Stimulated activated CD4-positive, alpha-beta T cell treated with anti-CD3 and anti-CD28 coated beads, Interleukin-2, amount 100 ng/mL, for 4 hours (primary cell): ENCODE measurements around the gene SLC25A25.
"Not testable (repeated sequence)": the region's sequence is repeated elsewhere in the genome, so short reads cannot be mapped to it uniquely, and the experiment has no call there.

ENCODE experiments used
- DNase-seq: peaks from one replicate; pipeline ENCODE4 v3.0.0-alpha.2; 2020; ENCODE audit warnings: low read depth

The SLC25A25 gene

DNA sequence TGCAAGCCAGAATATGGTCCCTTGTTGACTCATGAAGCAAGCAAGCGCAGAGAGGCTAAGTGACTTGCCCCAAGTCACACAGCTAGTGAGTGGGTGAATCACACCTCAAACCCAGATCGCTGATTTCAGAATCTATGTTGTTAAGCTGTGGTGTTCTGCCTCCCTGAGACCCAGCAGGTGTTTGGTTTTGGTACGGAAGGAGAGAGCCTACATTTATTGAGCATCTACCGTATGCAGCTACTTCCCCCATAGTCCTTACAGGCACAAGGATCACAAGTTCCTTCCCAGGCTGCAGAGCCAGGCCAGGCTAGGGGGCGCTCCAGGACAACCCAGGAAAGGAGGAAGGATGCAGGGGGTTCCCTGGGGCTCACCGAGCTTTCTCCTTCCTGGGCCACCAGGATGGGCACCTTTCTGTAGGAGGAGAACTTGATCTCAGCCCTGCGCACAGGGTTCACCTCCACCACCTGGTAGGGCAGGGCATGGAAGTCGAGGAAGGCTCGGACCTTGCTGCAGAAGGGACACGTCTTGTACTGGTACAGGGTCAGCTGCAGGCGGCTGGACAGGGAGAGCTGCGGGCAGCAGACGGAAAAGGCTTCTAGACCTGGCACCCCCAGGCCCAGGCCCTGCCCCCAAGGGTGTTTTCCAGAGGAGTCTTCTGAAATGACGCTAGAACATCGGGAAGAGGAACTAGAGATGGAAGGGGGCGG, 57.0 kb downstream of the SLC25A25 start:
- DNase-seq, result no peak

DNA sequence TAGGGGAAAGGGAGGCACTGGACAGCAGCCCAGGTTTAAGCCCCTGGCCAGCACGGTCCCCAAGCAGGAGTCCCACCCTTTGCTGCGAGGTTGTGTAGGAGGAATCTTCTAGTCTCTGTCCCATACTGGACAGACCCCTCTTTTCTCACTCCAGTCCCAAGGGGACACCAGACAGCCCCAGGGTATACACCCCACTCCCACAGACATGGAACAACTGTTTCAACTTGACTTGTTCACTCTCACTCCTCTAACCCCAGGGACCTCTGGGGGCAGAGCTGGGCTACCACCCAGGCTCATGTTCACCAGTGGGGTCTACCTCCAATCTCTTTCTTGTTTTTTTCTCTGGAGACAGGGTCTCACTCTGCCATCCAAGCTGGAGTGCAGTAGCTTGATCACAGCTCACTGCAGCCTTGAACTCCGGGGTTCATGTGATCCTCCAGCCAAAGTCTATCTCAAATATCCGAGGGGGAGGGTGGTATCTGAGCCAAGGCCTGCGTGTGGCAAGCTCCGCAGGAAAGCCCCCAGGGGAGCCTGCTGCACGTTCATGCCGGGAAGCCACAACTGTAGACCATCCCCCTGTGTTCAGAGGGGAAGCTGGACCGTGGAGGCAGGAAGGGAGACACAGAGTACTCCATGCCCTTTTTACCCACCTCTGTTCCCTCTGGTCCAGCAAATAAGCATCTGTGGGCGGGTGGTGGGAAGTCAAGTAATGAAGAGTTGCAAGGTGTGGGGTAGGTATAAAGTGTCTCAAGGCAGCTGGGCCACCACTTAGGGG, 57.7 kb downstream of the SLC25A25 start:
- DNase-seq, result no peak

DNA sequence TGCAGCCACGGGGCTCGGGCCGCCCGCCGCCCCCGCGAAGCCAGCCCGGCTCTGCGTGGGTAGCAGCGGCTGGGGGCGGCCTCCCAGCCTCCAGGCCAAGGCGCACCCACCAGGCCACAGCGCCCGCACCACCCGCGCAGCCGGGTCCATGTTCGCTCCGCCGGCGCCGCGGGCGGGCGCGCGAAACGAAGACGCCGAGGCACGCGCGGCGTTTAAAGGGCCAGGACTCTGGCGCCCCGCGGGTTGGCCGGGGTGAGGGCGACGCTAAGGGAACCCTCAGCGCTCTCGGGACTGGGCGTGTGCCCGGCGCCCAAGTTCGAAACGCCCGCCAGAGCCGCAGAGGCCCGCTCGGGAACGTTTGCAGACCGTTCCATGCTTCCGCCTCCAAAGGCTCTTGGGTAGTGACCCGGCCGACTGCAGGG, 59.5 kb downstream of the SLC25A25 start, which contains the start of gene PTGES2:
PTGES2 (minus strand) TSS at position 162 of the 422 bp plus-strand sequence; CDS start at position 150, 12 bp downstream.
- peak; percentile 76 for DNase-seq

DNA sequence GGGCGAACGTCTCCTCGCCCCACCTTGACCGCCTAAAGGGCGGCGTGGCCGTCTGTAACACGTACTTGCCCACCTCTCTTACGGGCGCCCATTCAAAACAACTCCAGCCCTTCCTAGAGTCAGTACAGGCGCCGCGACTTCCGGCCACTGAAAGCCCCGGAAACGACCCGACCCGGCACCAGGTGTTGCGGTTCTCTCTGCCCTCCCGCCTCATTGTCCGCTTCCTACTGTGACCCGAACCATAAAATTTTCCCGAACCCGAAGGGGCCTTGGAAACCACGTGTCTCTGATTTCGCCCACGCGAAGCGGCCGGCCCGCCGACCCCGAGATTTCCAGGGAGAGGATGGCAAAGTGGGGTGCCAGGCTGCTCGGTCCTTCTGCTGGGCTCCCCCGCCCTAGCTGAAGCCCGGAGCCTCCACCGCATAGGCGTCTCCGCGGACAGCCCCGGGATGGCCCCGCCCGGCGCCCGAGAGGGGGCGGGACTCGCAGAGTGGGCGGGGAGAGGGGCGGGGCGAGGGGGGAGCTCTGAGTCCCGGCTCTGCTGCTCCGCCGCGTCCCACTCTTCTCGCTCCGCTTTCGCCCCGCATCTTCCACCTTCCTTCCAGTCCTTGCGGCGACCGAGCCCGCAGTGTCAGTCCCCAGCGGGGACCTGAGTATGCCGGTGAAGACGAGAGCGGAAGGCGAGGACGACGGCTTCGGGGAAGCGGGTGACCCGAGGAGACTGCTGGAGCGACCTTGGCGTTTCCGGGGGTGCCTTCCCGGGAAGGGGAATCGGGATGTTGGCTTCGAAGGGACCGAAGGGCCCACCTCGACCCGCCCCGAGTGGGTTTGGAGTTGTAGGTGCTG, 60.2 kb downstream of the SLC25A25 start:
- peak; percentile 76 for DNase-seq

DNA sequence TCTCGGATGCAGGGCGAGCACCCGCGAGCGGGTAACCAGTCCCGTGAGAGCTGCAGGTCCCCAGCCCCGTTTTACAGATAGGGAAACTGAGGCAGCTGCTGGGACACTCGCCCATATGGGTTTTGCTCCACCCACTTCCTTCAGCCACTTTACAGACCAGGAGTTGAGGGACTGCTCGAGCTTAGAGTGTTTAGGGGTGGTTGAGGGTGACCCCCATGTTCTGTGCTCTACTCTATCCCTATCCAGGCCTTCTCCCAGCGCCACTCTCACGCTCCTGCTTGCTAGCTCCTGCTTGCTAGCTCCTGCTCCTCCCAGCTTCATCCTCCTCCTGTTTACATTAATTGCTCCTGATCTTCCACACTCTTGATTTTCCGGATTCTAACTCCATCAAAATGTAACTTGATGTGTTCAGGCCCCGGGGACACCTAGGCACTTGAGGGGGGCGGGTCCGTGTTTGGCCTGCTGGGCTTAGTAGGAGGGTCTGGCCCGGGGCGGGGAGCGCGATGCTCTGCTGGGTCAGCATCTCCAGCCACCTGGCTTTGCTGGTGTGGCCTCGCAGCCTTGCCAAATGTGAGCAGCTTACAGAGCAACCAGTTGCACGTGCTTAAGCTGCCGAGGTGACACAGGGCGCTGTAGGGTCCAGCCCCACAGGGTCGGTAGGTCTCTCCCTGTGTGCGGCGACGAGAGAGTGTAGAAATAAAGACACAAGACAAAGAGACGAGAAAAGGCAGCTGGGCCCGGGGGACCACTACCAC, 61.0 kb downstream of the SLC25A25 start:
- DNase-seq, result no peak

DNA sequence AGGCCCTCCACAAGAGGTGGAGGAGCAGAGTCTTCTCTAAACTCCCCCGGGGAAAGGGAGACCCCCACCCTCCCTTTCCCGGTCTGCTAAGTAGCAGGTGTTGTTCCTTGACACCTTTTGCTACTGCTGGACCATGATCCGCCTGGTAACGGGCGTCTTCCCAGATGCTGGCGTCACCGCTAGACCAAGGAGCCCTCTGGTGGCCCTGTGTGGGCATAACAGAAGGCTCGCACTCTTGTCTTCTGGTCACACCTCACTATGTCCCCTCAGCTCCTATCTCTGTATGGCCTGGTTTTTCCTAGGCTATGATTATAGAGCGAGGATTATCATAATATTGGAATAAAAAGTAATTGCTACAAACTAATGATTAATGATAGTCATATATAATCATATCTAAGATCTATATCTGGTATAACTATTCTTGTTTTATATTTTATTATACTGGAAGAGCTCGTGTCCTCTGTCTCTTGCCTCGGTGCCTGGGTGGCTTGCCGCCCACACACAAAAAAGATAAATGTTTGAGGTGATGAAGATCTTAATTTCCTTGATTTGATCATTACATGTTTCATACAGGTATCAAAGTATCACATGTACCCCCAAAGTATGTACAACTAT, 62.1 kb downstream of the SLC25A25 start:
- peak; percentile 30 for DNase-seq

DNA sequence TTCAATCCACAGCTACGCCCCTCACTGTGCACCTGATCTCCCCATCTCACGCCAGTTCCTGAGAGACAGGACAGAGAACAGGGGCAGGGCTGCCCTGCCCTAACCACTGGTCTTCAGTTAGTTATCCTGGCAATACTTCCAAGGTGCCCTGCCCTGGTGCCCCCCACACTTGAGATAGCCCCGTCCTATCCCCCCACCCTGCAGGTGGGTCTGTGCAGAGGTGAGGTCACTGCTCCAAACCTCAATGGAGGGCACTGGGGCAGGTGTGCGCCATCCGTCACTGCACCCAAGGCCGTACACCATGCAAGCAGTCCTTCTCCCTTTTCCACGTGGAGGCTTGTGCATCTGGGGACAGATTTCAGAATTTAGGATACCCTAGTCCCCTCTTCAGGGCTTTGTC, 62.6 kb downstream of the SLC25A25 start:
- not testable (repeated sequence) for DNase-seq

DNA sequence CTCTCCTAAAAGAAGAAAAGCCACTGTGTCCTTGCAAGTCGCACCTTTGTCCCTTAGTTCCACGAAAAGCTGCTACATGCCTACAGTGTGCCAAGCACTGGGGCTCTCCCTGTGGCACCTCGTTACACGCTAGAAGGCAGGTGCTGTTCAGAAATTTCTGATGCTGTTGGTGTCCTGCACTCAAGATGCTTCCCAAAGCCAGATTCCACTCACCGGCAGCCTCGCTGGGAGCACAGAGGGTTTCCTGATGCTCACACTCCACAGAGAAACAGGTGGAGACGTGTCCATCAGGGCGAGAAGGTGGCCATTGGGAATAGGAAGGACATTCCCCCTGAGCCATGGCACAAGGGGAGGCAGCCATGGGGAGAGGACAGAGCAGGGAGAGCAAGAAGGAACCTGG, 63.3 kb downstream of the SLC25A25 start:
- not testable (repeated sequence) for DNase-seq

DNA sequence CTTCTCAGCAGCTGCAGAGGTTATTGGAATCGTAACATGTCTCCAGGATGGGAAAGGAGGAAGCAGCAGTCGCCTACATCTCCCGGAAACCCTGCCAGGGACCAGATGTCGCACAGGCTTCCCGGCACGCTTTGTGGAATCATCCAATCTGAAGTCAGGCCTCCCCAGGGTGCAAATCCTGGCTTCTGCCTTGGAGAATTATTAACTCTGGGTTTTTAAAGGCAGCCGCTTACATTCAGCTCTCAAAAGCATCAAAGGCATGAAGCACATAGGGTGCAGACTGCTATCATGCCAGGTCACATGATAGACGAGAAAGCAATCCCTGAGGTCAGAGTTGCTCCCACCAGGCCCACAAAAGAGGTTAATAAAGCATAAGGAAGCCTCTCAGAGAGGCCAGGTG, 64.1 kb downstream of the SLC25A25 start:
- not testable (repeated sequence) for DNase-seq

DNA sequence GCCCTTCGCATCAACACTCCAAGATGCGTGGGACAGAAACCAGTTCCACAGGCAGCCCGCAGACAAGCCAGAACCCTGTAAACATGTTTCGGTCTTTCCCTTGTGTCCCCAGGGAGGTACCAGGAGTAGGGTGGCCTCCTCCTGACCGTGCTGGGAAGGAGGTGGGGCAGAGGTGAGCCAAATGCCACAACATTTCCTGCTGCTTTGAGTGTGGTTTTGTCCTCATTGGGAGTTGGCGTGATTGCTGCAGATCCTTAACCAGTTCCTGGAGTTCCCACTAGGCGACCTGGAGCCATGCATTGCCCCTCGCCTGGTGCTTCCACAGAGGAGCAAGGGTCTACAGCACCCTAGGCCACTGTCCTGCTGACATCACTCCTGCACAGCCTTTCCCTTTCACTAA, 67.5 kb downstream of the SLC25A25 start:
- DNase-seq, result not testable (repeated sequence)

DNA sequence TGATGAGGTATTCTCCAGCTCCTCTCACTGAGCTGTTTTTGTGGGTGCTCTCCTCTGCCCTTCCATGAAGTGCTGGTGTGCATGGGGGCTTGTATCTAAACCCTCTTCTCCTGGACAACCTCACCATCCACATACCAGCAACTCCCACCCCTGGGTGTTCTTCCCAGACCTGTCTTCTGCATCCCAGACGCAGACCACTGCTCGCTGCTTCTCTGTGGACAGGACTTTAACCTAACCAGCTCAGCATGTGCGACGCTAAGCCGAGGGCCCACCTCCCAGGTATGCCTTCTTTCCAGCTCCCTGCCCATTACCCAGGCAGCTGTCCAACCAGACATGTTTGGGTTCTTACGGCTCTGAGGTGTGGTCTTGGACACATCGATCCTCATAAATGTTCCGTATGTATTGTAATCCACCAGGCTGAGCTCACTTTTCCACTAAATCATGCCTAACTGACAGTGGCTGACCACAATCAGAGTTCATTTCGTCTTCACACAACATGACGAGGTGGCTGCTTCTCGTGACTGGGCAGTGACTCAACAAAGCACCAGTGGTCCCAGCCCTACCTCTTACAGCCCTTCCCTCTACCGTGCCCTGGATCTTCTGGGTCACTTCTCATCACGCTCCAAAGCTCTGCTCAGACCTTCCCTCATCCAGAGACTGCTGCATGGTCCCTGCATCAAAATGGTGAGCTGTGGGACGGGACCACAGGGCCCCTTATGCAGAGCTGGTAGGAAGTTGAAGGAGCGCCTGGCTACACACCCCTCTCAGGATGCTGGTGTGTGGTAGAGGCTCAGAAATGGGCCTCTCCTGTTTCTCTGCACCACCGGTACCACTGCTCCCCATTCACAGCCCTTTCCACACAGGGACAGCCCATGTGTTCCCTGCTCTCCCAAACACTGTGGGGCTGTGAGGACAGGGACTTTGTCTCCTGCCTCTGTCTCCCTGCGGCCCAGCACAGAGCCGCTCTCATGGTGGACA, 69.1 kb downstream of the SLC25A25 start:
- no peak for DNase-seq

DNA sequence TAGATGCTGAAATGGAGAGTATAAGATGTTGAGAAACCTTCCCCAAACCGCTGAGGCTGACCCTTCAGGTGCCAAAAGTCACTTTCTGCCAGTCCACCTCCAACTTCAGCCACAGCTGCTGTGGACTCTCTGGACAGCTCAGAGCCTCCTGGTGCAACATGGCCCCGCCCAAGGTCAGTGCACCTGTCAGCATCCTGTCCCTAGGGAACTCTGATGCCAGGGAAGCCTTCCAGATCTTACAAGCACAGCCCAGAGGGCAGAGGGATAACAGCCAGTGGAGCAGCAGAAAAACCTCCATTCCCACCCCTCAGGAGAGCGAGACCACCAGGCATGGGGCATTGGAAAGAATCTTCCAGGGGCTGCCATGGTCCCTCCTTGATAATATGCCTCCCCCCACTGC, 70.0 kb downstream of the SLC25A25 start:
- DNase-seq, result no peak

DNA sequence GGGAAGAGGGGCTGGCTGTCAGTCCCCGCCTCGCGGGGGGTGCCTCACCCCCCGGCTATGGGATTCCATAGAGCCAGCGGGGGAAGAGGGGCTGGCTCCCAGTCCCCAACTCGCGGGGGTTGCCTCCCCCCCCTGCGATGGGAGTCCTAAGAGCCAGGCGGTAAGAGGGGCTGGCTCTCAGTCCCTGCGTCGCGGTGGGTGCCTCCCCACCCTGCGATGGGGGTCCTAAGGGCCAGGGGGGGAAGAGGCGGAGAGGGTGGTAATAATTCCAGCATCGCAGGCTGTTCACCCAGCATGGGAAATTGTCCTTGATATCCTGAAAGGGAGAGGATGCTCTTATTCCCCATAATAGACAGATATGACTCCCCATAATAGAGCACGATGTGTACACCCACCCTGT, 71.6 kb downstream of the SLC25A25 start:
- DNase-seq, result no peak

DNA sequence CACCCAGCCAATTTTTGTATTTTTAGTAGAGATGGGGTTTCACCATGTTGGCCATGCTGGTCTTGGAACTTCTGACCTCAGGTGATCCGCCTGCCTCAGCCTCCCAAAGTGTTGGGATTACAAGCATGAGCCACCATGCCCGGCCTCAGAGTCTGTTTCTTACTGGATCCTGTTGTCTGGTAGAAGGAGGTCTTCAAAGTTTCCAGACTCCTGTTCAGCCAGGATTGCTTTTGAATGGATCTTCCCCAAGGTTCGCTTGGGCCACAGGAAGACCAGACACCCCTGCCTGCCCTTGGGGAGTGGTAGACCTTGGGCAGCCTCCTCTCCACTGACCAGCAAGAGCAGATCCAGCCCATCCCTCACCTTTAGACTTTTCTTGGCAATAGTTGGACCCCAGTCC, 73.6 kb downstream of the SLC25A25 start:
- no peak for DNase-seq

DNA sequence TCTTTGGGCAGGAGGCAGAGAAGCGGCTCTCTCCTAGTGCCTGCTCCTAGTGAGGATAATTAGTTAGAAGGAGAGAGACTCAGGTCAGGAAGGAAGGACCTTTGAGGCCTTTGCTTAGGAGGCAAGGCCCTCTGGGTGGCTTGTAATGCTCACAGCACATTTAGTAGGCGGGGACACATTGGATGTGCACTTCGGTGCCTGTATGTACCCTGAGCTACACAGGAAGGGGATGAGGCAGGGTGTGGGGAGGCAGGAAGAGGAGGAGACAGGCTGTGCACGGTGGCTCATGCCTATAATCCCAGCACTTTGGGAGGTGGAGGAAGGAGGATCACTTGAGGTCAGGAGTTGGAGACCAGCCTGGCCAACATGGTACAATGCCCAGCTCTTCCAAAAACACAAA, 74.0 kb downstream of the SLC25A25 start:
- DNase-seq, result no peak

DNA sequence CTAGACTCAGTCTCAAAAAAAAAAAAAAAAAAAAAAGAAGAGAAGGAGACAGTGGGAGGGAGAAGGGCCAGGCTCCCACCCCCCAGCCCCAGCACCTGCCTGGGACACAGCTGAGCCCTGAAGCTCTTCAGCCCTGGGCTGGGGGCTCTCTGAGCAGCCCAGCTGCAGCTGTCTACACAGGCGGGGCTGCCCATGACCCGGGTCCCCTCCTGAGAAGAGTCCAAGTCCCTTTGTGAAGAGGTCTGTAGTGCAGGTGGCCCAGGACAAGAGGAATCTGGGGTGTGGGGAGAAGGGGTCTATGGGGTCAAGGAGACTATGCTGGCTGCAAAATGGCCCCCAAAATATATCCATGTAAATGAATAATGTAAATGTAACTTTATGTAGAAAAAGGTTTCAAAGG, 74.6 kb downstream of the SLC25A25 start:
- DNase-seq, result no peak

DNA sequence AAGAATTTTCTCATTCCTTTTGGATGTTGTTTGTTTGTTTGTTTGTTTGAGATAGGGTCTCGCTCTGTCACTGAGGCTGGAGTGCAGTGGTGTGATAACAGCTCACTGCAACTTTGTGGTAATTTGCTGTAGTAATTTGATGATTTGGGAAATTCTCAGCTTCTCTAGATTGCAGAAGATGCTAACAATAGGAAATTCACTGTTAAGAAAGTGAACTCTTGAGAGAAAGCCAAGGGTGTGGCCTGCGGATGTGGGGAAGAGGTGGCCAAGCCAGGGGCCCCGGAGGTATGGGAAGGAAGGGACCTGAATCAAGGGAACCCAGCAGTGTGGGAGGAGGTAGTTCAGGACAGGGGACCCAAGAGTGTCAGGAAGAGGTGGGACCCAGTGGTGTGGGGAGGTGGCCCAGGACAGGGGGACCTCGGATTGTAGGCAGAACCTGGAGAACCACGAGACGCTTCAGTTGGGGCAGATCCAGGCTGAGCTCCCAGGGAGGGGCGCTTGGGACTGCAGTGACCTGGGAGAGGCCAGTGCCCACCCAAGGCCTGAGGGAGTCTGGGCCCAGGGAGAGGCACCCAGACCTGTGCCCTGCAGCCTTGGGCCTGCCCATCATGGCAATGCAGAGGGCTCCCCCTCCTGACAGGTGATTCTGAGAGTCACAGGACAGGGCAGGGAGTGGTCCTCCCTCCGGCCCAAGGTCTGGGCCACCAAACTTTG, 75.7 kb downstream of the SLC25A25 start:
- no peak for DNase-seq

DNA sequence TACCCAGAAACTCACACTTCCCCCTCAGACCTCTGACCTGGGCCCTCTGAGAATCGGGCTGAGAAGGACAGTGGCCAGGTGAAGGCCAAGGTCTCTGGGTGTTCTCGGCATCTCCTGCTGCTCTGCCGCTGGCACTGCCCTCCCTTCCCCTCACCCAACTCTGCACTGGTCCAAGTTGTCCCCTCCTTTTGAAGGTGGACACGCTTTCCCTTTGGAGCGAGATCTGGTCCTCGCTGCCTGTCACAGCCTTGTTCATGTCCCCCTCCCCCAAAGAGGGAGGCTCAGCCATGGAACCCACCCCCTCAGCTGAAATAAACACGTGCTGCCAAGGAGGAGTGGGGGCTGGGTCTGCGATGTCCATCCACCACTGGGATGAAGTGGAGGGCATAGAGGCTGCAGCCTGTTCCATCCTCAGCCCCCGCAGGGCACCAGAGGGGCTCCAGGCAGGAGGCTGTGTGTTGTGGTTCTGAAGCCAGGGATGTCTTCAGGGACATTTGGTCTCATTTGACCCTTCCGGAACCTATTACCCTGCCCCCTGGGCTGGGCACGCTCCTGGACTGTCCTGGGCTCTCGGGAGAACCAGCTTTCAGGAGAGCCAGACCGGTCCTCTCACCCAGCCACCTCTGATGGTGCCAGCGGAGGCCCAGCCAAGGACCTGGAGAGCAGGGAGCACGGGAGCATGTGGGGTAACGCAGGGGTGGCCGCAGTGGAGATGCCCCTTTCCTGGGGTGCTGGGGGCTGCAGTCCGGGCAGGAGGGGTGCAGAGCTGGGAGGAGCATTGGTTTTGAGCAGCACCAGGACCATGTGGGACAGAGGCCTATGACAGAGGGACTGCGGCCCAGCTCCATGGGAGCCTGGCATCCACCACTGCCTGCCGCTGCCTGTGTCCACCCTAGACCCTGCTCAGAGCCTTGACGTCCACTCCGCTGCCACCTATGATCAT, 76.5 kb downstream of the SLC25A25 start:
- no peak for DNase-seq
